Left renal cortex interstitium (tissue), 4 donors: ENCODE results near the gene CMTM4. TPM values are rescaled to one million over a fixed set of nuclear protein-coding genes. Genes with fewer than 3 reads are reported as not detected.
"Not testable (repeated sequence)": the region's sequence is repeated elsewhere in the genome, so short reads cannot be mapped to it uniquely, and the experiment has no call there.

Experiments
- DNase-seq, 4 donors: peaks; one replicate each; pipeline ENCODE4 v3.0.0-alpha.2; 2013; ENCODE audit warnings: low read depth in 4 of 4, low spot score in 2 of 4, missing footprints in 1 of 4
- polyA plus RNA-seq, 4 donors: library from polyadenylated mRNA; unstranded; fragments of 120-200 nt; gene quantifications; one replicate each; pipeline ENCODE4 v1.2.1, GENCODE V29; 2013; ENCODE audit not compliant: insufficient read length in 4 of 4

The CMTM4 gene
- polyA plus RNA-seq, 4 donors, result 63.0 to 69.7 (median 66.8) TPM

DNA sequence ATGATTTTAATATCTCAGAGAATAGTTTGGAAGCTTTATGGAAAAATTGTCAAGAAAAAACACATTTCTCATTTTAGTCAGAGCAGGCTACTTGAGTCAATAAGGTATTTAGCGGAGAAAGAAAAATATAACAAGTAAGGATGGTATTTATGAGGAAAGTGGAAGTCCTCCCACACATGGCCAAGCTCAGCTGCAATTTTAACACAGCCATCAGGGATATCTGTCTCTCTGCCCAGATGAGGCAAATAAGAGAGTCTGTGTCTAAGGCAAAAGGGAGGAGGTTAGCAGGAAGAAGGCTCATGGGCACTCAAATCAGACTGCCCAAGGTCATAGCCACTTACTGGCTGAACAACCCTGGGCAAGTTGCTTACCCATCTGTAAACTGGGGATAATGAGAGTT, 122.5 kb downstream of the CMTM4 start:
- DNase-seq, result no peak

- no peak for DNase-seq
Observed at GRCh38 chr16:66572356-66572755, 124.2 kb downstream of the CMTM4 start.

GRCh38 chr16:66569827-66570405, 126.6 kb downstream of the CMTM4 start:
- no peak for DNase-seq

DNA sequence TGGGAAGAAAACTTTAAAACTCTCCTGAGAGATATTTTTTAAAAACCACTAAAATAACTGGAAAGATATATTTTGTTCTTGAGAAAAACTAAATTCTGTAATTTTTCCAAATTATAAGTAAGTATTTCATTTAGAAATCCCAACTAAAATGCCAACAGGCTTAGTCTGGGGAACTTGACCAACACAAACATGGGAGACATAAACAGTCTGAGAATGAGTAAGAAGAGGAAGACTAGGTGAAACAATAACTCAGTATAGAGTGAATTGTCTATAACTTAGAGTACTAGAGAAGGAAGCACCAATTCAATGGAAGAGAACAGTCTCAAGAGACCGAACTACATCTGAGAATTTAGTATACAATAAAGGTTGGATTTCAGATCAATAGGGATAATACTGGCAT, 127.4 kb downstream of the CMTM4 start:
- no peak for DNase-seq

DNA sequence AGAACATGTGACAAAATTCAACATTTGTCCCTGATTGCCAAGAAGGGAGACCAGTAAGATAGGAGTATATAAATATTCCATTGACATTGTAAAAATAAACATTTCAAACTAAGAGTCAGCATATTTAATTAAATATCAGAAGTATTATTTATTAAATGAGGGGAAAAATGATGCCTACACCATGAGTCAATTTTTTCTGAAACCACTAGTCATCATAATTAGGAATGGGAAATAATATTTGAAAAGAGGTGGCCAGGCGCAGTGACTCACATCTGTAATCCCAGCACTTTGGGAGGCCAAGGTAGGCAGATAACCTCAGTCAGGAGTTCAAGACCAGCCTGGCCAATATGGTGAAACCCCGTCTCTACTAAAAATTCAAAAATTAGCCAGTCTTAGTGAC, 128.2 kb downstream of the CMTM4 start:
- DNase-seq, result no peak

GRCh38 chr16:66567270-66567669, 129.3 kb downstream of the CMTM4 start:
- DNase-seq, result not testable (repeated sequence)

DNA sequence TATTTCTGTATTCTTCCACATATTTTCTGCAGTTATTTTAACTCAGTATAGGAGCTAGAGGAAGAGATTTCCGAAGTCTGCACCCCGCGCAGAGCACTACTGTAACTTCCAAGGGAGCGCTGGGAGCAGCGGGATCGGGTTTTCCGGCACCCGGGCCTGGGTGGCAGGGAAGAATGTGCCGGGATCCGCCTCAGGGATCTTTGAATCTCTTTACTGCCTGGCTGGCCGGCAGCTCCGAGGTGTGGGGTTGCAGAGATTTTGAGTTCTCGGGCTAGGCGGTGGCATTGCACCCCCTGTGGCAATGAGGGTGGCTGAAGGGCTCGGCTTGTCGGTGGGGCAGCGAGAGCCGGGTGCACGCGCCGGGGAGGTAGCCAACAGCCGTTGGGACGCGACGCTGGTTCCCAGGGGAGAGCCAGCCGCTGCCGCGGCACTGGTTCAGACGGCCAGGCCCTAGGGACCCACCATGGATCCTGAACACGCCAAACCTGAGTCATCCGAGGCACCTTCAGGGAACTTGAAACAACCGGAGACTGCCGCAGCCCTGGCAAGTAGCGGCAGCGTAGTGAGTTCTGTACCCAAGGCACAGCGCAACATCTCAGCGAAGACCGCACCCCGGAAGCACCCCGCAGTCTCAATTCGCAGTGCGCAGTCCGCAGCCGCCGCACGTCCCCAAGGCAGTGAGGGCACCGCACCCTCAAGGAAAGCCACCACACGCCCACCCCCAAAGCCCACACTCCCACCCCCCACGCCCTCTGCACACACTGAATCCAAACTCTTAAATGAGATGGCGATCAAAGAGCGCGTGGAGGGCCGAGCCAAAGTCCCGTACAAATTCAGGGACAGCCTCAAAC, 130.3 kb downstream of the CMTM4 start, which contains the start of gene CMTM1:
CMTM1 (plus strand) TSS at position 389 of the 851 bp plus-strand sequence; CDS start at position 464, 75 bp downstream.
- no peak for DNase-seq

Other genes with a start within 250 kb of the CMTM4 start
- gene TK2, start 146.6 kb downstream of the CMTM4 start, polyA plus RNA-seq, result 10 to 100 TPM; 32.4 to 42.8 (median 36.2) TPM
- gene CKLF, start 144.2 kb downstream of the CMTM4 start, polyA plus RNA-seq, result 10 to 100 TPM; 35.2 to 41.7 (median 38.4) TPM
- 10 to 100 TPM in 1 of 4 donors, 1 to 10 TPM in 3; 4.9 to 12.0 (median 7.2) TPM for gene CMTM1, start 130.3 kb downstream of the CMTM4 start, polyA plus RNA-seq
- 1 to 10 TPM in 2 of 4 donors, under 1 TPM in 1, not detected in 1; 0.31 to 1.5 (median 1.1) TPM for gene CMTM2, start 117.3 kb downstream of the CMTM4 start, polyA plus RNA-seq
- 10 to 100 TPM; 59.5 to 91.3 (median 67.1) TPM for gene CMTM3, start 92.0 kb downstream of the CMTM4 start, polyA plus RNA-seq
- gene DYNC1LI2, start 54.9 kb upstream of the CMTM4 start, polyA plus RNA-seq, result 100 to 1,000 TPM in 2 of 4 donors, 10 to 100 TPM in 2; 86.0 to 166 (median 128) TPM
- gene TERB1, start 104.8 kb upstream of the CMTM4 start, polyA plus RNA-seq, result under 1 TPM in 2 of 4 donors, not detected in 2; 0.11 to 0.13 TPM
- 100 to 1,000 TPM in 1 of 4 donors, 10 to 100 TPM in 3; 73.0 to 109 (median 82.5) TPM for gene NAE1, start 134.2 kb upstream of the CMTM4 start, polyA plus RNA-seq
- gene CA7, start 147.7 kb upstream of the CMTM4 start, polyA plus RNA-seq, result under 1 TPM; 0.11 to 0.49 (median 0.33) TPM
- gene PDP2, start 183.8 kb upstream of the CMTM4 start, polyA plus RNA-seq, result 10 to 100 TPM; 11.5 to 14.5 (median 13.4) TPM
- 100 to 1,000 TPM; 248 to 312 (median 277) TPM for gene CDH16, start 222.1 kb upstream of the CMTM4 start, polyA plus RNA-seq
- 1 to 10 TPM; 2.6 to 4.1 (median 3.5) TPM for gene RRAD, start 228.8 kb upstream of the CMTM4 start, polyA plus RNA-seq
- gene CIAO2B, start 237.7 kb upstream of the CMTM4 start, polyA plus RNA-seq, result 100 to 1,000 TPM in 2 of 4 donors, 10 to 100 TPM in 2; 91.7 to 120 (median 98.8) TPM
- gene CES2, start 238.8 kb upstream of the CMTM4 start, polyA plus RNA-seq, result 10 to 100 TPM; 40.3 to 49.6 (median 45.3) TPM